Measurements from ENCODE around the gene PSMB10.

PSMB10 gene

GRCh38 chr16:67892375-67892774 is 44.3 kb downstream of the PSMB10 start:
- no peak for DNase-seq (ENCODE audit: low spot score)

- no peak for DNase-seq (ENCODE audit: low spot score)
Observed at GRCh38 chr16:67888331-67888730, 48.3 kb downstream of the PSMB10 start.

DNA sequence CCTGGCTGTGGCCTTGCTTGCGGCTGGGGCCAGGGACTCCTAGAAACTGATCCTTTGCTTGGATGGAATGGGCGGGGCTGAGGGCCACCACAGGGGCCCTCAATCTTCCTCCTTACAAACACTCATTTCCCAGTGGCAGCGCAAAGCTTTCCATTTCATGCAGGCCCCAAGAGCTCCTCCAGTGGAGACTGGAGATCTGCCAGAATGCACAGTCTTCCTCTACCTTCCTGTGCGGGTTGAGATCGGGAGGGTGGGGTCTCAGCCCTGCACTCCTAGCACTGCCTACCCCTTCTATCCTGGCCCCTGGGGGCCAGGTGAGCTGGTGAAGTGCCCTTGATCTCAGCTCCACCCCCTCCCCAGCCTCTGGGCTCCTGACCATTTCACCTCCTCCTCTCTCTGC is 50.3 kb downstream of the PSMB10 start:
- DNase-seq (ENCODE audit: low spot score): no peak

- no peak for DNase-seq (ENCODE audit: low spot score)
Observed at GRCh38 chr16:67885976-67886375, 50.7 kb downstream of the PSMB10 start.

DNA sequence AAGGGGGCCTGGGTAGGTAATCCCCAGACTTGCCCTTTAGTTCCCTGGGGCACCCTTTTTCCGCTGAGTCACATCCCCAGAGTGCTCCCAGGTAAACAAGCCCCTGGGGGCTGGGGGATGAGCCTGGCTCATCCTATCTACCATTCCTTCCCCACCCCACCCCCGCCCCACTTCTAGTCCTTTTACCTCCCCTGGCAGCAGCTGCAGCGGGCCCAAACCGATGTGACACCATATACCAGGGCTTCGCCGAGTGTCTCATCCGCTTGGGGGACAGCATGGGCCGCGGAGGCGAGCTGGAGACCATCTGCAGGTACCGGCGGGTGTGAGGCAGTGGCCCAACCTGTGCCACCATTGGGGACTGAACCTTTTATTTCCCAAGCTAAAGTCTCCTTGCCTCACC is 51.1 kb downstream of the PSMB10 start:
- DNase-seq (ENCODE audit: low spot score): no peak

GRCh38 chr16:67884684-67885083 is 52.0 kb downstream of the PSMB10 start, which contains the start of gene NRN1L:
TSS of gene NRN1L (plus strand) at chr16:67884885. CDS start at chr16:67884904, 19 bp downstream.
- peak; percentile 99 for DNase-seq (ENCODE audit: low spot score)
